HT1080 (cell line): ENCODE data around the gene ORM2. TPM values are rescaled to one million over a fixed set of nuclear protein-coding genes. Genes with fewer than 3 reads are reported as not detected.
"Not testable (repeated sequence)": the region's sequence is repeated elsewhere in the genome, so short reads cannot be mapped to it uniquely, and the experiment has no call there.

ENCODE experiments used
- DNase-seq: peaks from one replicate; pipeline ENCODE4 v3.0.0-alpha.2; 2015; ENCODE audit warnings: low read depth
- total RNA-seq: library from RNA; depleted of rRNA; stranded (reverse); fragments of >200 nt; shearing (Covaris generic); gene quantifications from 2 replicates; pipeline ENCODE4 v1.2.3, GENCODE V29; 2014

ORM2 gene
- total RNA-seq, 1 experiment from 2014 or later = not detected

DNA sequence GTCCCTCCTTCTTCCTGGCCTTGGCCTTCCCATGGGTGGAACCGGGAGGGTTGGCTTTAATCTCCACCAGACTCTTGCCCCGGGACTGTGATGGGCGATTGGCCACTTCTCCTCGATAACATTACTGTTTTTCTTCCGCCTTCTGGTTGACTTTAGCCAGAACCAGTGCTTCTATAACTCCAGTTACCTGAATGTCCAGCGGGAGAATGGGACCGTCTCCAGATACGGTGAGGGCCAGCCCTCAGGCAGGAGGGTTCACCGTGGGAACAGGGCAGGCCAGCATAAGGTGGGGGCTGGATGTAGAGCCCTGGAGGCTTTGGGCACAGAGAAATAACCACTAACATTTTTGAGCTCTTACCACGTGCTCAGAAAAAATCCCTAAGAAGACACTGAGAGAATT is 967 bp downstream of the ORM2 start:
- DNase-seq = no peak

DNA sequence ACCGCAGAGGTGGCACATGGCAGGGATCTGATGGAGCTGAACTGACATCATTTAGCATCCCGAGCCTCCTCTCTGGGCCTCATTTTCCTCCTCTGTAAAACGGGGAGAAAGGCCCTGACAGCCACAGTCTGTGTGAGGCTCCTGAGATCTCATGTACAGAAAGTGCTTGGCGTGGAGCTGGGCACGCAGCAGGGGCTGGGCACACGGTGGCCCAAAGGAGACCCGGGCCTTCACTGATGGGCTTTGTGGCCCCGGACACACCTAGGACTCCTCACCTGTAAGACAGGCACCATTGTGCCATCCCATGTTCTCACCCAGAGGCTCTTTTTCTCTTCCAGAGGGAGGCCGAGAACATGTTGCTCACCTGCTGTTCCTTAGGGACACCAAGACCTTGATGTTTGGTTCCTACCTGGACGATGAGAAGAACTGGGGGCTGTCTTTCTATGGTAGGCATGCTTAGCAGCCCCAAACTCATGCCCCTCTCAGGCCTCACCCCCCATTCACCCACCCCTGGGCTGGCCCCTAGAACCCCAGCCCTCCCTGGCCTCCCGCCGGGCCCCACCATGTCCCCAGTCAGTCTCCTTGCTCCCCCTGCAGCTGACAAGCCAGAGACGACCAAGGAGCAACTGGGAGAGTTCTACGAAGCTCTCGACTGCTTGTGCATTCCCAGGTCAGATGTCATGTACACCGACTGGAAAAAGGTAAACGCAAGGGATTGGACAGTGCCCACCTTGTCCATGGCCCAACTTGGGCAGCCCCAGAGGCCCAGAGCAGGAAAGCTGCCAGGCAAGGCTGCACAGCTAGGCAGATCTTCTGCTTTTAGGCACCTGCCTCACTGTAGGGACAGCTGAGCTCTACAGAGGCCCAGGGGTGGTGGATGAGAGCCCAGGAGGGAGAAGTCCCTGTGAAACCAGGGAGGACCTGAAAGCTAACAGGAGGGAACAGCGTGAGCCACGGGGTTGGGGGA is 1.8 kb downstream of the ORM2 start:
- DNase-seq = not testable (repeated sequence)

DNA sequence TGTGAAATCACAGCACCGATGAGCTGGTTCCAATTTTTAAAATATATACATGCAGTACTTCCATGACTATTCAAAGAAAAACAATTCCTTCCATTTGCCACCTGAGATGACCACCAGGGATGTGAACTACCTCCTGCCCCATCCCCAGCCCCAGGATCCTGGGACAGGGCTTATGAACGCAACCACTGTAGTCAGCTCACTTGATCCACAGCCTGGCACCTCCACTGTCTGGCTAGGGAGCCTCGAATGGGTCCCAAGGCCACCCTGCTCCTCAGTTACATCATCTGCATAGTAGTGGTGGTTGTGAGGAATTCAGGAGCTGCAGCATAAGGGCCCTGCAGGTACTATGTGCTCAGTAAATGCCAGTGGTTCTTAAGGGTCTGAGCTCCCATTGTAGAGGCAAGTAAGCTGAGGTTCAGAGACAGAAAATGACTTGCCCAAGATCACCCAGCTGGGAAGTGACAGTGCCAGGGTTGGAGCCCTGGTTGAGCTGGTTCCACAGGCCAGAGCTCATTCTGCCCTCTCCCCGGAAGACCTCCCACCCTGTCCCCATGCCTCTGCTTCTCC is 2.9 kb downstream of the ORM2 start:
- not testable (repeated sequence) for DNase-seq

DNA sequence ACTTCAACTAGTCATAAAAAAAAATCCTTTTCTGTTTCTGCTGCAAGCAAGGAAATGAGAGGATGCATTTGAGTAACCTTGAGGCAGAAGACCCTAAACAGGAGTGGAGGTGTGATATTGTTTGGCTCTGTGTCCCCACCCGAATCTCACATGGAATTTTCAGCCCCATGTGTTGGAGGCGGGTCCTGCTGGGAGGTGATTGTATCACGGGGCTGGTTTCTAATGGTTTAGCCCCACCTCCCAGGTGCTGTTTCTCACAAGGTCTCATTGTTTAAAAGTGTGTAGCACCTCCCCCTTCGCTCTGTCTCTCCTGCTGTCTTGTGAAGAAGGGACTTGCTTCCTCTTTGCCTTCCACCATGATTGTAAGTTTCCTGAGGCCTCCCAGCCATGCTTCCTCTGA is 4.0 kb downstream of the ORM2 start:
- DNase-seq = not testable (repeated sequence)

DNA sequence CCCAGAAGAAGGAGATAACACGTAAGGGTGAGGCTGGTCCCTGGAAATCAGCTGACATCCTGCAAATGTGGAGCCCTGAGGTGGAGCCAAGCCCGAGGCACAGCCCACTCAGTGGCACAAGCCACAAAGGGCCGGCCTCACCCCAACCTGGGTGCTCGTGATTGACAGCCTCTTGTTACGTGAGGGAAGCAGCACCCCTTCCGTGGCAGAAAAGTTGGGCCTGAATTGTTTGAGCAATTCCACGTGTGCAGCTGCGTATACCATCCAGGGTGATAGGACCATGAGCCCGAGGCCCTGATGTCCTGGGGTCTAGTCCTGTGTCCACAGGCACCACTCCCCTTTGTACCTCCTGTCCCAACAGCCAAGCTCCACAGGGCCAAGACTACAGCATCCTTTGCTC is 4.8 kb downstream of the ORM2 start:
- DNase-seq = no peak

DNA sequence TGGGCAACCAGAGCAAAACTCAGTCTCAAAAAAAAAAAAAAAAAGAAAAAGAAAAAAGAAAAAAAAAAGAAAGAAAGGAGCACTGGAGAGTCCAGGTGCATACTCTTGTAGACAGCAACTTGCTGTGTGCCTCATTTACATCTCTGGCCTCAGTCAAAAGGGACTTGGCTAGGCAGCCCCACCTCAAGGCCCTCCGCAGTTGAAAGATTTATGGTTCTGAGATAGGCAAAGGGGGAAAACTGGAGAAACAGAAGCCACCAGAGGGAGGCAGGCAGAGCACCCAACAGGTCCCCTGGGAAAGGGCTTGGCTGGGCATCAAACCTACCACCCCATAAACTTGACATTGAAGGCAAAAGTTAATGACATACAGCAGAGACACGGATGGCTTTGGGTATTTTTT is 6.1 kb downstream of the ORM2 start:
- DNase-seq = no peak

DNA sequence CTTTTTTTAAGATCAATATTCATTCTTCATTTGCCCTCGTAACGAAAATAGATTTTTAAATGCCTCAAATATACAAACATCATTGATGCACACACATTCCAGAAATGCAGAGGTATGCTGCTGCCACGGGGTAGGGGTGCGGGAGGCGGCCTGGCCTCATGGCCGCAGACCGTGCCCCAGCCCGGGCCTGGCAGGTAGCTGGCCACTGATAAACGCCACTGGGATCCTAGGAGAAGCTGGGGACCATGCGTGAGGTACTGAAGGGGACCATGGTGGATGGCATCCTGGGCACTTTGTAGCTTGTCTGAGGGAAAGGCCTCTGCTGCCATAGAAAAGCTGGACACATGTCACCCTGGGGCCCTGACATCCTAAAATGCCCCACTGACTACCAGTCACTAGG is 6.5 kb downstream of the ORM2 start:
- no peak for DNase-seq

DNA sequence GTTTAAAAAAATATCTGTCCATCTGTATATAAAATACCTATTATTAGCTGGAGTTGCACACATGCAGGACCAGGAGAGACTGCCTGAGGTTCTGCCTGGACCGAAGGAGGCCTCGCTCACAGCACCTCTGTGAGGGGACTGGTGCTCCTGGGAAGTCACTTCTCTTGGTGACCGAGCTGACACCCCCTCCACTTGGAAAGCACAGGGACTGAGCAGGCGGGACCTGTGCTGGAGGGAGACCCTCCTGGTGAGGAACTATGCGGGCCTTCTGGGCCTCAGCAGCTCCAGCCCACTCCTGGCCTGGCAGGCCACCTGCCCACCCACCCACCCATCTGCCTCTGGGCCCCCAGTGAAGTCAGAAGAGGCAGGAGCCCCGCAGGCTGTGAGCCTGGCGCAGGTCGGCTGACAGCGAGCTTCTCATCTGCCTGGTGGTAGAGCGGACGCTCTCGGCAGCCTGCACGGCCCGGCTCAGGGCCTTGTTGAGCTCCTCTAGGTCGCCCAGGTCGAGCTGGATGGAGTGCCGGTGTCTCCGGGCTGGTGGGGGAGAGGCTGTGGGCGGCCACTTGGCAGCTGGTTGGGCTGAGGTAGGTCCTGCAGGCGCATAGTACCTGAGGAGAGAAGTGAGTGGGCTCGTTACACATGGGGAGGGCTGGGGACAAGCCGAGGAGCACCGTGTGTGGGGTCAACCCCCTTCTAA is 7.2 kb downstream of the ORM2 start:
- DNase-seq = no peak

DNA sequence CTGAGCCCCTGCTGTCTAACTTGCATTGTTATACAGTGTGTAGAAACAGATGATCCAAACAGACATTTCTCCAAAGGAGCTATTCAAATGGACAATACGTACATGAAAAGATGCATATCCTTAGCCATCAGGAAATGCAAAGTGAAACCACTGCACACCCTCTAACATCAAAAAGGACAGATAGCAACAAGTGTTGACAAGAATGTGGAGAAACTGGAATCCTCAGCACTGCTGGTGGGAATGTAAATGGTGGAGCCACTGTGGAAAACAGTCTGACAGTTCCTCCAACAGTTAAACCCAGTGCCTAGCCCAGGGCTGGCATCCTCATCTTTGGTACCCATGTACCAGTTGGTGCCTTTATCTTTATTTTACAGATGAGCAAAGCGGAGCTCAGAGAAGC is 8.5 kb downstream of the ORM2 start:
- DNase-seq = no peak

DNA sequence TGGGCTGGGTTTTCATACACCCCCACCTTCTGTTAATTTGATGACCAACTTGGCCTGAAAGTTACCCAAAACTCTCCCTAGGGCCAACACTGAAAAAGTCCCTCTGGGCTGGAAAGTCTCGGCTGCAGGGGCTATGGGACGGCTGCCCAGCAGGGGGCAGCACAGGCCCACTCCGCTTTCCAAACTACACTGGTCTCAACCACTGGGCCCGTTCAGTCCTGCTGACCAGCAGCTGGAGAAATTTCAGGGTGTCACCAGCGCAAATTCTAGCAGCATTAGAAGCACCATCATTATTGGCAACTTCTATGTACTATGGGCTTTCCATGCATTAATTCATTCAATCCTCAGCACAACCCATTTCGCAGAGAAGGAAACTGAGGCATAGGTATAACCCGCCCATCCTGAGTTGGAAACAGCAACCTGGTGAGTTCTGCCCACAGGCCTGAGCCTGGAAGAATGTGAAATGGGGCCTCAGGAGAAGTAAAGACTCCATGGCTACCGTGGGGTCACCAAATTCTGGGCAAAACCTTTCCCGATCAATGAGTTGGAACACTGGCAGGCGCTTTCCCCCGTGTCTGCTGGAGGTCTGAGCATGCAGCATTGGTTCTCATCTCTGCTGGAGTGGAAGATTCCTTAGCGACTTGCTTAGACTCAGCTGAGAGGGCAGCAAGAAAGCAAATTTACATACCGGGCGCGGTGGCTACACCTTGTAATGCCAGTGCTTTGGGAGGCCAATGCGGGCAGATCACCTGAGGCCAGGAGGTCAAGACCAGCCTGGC is 9.7 kb downstream of the ORM2 start:
- DNase-seq = peak; percentile 56

DNA sequence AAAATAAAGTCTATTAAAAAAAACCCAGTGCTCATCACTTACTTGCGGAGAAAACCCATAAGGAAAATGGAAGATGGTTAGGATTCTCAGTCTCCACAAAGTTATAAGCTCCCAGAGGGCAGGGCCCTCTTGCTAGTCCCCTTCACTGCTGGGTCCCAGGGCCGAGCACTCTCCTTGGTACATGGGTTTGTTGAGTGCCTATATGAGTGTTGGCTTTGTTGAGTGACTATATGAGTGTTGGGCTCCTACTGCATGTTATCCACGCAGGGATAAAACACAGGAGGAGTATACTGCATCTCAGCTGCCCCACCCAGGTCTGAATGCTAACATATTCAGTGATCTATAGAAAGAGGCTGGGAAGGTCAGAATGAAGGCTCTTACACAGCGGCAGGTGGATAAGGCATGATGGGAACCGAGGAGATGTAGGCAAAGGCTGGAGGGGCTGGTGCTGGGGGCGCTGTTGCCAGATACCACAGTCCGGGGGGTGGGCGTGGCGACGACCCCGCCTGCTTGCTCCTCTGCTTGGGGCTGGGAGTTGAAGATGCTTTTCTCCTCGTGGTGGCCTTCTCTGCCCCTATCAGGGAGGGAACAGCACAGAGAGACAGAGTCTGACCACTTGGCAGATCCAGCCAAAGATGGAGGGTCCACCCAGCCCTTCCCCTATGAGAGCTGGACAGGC is 11.6 kb downstream of the ORM2 start:
- no peak for DNase-seq

DNA sequence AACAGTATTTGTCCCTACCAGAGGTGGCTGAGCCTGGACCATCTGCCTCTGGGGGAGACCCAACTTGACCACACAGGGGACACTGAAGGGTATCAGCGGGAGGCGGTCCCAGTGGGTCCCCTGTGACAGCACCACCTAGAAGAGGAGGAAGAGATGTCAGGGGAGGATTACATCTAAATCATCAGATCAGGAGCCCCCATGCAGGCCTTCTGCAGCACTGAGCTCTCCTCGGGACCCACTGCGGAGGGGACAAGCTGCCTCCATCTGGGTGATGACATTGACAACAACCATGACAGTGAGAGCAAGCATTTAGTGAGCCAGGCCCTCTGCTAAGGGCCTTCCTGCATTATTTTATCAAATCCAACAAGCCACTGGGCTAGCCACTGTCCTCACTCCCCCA is 12.3 kb downstream of the ORM2 start:
- DNase-seq = no peak

DNA sequence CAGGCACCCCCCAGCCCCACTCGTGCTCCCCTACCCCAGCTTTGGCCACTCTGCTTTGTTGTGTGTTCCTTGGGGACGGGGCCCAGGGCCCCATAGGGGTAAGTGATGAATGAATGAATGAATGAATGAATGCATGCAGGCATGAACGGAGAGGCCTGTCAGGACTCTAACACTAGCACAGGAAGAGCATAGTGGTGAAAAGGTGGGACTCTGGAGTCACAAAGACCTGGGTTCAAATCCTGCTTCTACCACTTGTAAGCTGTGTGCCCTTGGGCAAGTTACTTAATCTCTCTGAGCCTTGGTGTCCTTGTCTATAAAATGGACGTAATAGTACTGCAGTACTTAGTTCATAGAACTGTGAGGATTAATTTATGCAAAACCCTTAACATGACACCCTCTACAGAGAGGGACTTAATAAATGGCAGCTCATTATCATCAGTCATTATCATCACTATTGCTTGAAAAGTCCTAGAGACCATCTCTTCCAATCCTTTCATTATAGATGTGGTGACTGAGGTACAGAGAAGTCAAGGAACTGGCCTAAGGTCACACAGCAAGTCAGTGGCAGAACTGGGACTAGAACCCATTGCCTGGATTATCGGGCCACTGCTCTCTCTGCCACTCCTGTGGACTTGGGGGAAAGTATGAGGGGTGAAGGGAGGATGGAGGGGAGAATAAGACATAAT is 13.2 kb downstream of the ORM2 start:
- DNase-seq = no peak

DNA sequence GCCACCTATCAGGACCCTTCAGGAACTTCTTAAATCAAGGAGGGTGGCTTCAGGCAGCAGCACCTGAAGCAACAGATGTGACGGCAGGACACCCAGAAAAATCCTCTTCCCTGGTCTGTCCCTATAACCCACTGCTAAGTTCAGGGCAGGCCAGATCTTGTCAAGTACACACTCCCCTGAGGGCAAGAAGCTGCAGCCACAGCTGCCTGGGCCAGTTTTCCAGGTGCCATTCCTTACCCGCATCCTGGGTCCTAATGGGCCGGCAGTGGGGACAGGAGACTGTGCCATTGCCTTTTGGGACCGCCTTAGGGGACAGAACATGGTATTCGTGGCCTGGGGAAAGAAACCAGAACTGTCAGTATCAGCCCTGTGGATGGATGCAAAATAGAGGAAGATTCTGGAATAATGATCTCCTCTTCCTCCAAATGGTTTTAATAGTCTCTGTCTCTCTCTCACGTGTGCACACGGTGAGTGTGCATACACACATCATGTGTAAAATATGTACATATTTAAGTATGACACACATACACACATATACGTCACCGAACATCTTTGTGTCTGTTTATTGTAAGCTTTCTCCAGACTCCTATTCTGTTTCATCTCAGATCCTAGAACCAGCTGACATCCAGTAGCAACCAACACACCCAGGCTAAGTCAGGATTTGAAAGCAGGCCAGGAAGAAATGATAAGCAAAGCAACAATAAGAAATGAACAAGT is 14.0 kb downstream of the ORM2 start:
- no peak for DNase-seq

DNA sequence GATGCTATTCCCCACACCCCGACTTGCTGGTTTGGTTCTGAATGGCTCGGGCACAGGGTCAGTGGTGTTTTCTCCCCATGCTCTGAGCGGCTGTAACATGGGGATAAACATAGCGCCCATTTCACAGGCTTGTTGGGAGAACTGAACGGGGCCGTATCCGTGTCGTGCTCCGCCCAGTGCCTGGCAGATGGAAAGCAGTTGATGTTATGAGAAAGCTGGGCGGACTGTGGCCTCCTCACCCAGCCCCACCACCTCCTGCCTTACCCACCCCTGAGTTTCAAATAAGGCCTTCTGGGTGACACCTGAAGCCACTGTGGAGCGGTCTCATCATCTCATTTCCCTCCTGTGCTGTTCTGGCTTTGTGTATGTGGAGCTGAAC is 14.5 kb downstream of the ORM2 start:
- no peak for DNase-seq

DNA sequence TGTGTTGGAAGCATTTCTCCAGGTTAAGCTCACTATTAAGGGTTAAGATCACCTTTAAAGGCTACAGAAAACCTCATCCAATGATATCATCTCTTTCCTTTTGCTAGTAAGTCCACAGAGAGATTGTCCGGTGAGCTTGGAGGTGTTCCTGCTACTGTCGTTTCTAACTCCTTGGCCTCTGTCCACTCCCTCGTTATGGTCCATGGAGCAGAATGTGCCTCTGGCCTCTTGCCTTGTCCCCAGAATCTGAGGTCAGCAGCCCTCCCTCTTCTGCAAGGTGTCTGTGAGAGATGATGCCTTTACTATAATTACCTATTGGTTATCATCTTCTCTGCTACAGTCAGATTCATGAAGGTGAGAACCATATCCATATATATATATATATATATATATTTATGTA is 15.0 kb downstream of the ORM2 start:
- no peak for DNase-seq

DNA sequence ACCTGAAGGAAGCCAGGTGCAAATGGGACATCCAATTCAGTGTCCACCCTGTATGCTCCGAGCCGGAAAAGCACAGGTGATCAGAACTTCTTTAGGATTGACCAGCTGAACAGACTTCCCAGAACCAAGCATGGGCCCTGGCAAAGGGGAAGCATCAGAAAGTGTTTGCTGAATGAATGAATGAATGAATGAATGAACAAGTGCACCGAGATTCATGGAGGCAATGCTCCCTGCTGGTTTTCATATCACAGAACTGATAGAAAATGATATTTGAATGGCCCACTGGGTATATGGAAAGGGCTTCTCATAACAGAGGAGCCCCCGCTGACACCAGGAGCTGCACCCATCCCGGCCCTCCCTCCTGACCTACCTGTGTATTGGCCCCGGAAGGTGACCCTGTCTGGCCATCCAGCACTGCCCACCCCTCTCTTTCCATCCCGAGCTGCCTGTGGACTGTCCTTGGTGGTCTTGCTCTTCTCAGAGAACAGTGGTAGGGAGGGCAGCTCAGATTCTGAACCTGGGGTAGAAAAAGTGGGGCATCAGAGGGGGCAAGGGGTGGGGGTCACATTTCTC is 15.9 kb downstream of the ORM2 start:
- no peak for DNase-seq

DNA sequence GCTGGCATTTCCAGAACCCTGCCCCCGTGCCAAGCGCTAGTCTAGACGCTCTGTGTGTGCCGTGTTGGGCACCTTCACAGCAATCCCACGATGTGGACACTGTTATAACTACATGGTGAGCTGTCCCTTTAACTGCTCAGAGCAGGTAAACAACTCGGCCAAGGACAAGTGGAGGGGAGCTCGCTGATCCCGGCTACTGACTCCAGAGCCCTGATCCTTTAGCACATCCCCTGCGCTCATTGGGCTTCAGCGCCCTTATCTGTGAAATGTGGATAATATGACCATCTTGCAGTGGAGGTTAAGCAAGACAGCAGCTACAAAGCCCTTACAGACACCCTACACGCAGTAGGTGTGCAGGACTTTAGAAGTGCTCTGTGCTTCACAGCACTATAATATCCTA is 16.5 kb downstream of the ORM2 start:
- no peak for DNase-seq

DNA sequence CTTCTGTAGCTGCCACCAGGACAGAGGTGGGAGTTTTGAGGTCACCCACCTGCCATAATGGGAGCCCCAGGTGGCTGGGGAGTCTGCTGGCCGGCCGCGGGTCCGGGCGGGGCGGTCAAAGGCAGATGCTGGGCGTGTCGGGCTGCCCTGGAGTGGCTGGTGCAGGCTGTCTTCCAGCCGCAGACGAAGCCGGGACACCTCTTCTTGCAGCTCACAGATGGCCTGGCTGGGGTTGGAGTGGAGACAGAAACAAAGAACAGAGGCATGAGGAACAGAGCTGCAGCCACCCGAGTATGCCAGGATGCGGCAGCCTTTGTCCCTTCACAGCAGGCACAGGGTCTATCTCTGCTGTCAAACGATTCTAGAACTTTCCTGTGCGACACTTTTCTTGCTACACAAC is 18.0 kb downstream of the ORM2 start:
- no peak for DNase-seq
